ENCODE data around the gene ASIC3. TPM values are rescaled to one million over a fixed set of nuclear protein-coding genes. Genes with fewer than 3 reads are reported as not detected.

ASIC3 gene
- total RNA-seq, 1 donor = 0.18 TPM

GRCh38 chr7:151064993-151065392 is 16.7 kb downstream of the ASIC3 start:
- no peak for TF ChIP-seq CTCF (IDR thresholded peaks at IDR 0.05; ENCODE audit: insufficient read depth, low read length)
- DNase-seq (ENCODE audit: low read depth) = no peak
- no peak overlapping the region for H3K4me3 ChIP-seq (ENCODE audit: low read depth, low read length)

- TF ChIP-seq CTCF (IDR thresholded peaks at IDR 0.05; ENCODE audit: insufficient read depth, low read length) = no peak
- H3K4me3 ChIP-seq (ENCODE audit: low read depth, low read length) = no peak overlapping the region
- DNase-seq (ENCODE audit: low read depth) = no peak
Observed at GRCh38 chr7:151065516-151065915, 17.2 kb downstream of the ASIC3 start.

GRCh38 chr7:151066273-151066974 is 18.1 kb downstream of the ASIC3 start:
- TF ChIP-seq CTCF (IDR thresholded peaks at IDR 0.05; ENCODE audit: insufficient read depth, low read length) = no peak
- H3K4me3 ChIP-seq (ENCODE audit: low read depth, low read length) = no peak overlapping the region
- DNase-seq (ENCODE audit: low read depth) = no peak

- no peak for TF ChIP-seq CTCF (IDR thresholded peaks at IDR 0.05; ENCODE audit: insufficient read depth, low read length)
- no peak for DNase-seq (ENCODE audit: low read depth)
Observed at GRCh38 chr7:151068069-151068773, 19.9 kb downstream of the ASIC3 start.

GRCh38 chr7:151069841-151070573 is 21.7 kb downstream of the ASIC3 start:
- TF ChIP-seq CTCF (IDR thresholded peaks at IDR 0.05; ENCODE audit: insufficient read depth, low read length) = no peak
- no peak overlapping the region for H3K4me3 ChIP-seq (ENCODE audit: low read depth, low read length)
- DNase-seq (ENCODE audit: low read depth) = no peak

More at GRCh38 chr7:151068069-151068773, 19.9 kb downstream of the ASIC3 start:
- no peak overlapping the region for H3K4me3 ChIP-seq (ENCODE audit: low read depth, low read length)

- H3K4me3 ChIP-seq (ENCODE audit: low read depth, low read length) = no peak overlapping the region
- no peak for DNase-seq (ENCODE audit: low read depth)
- no peak for TF ChIP-seq CTCF (IDR thresholded peaks at IDR 0.05; ENCODE audit: insufficient read depth, low read length)
Observed at GRCh38 chr7:151070574-151070960, 22.2 kb downstream of the ASIC3 start.
